Stimulated activated CD8-positive, alpha-beta memory T cell treated with anti-CD3 and anti-CD28 coated beads, Interleukin-12 subunit alpha, Interleukin-12 subunit beta, amount 100 ng/mL, for 24 hours (primary cell): Measurements from ENCODE around the gene SMIM20.
"Not testable (repeated sequence)": the region's sequence is repeated elsewhere in the genome, so short reads cannot be mapped to it uniquely, and the experiment has no call there.

Experiments used
- DNase-seq: peaks from one replicate; pipeline ENCODE4 v3.0.0-alpha.2; 2020; ENCODE audit errors: extremely low read depth

Gene SMIM20

DNA sequence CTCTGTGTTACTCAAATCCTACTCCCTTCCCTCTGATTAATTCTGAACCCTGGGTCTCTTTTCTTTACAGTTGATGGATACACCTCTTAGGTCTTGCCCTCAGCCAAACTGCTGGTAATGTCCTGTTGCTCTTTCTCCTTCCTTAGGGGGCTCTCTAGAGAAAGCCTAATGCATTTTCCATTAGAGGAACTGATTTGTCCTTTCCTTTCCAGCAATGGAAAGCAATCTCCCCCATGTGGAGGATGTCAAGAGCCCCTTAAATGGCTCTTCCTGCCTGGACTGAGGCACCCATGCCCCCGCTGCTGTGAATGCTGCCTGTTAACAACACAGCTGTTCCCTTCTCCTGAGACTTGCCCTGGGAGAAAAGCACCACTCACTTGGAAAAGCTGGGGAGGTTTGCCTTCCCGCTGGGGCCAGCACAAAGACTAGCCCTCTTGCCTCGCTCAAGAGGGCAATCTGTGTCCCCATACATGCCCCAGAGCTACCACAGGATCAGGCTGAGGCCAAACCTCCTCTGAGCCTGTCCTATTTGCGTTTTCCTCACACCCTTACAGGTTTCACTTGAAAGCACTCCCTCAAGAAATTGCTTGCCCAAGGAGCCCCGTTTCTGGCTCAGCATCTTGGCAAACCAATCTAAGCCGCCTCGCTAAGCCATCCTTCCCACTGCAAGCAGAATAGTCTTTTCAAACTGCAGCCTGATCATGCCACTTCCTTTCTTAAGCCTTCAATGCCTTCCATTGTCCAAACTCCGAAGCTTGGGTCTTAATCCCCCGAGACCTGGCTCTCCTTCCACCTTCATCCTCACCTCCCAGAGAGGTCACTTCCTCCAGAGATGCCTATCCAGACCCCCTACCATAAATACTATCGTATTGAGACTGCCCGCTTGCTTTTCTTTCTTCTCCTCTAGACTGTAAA is 23.2 kb upstream of the SMIM20 start:
- DNase-seq, result no peak

DNA sequence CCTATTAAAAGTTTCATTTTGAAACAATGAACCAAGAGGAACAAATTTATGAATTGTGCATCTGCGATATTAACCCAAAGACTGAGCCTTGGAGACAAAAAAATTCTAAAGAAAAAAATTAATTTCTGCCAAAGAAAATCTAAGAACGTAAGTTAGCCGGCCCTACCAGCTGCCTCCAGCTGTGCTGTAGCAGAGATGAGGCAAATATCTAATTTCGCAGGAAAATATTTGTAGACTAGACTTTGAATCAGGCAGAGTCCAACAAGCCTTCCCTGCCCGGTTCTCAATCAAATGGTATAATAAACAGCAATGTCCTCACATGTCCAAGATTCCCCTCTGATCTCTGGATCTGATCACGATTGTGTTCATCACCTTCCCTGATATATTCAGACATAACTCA is 21.2 kb upstream of the SMIM20 start:
- no peak for DNase-seq

DNA sequence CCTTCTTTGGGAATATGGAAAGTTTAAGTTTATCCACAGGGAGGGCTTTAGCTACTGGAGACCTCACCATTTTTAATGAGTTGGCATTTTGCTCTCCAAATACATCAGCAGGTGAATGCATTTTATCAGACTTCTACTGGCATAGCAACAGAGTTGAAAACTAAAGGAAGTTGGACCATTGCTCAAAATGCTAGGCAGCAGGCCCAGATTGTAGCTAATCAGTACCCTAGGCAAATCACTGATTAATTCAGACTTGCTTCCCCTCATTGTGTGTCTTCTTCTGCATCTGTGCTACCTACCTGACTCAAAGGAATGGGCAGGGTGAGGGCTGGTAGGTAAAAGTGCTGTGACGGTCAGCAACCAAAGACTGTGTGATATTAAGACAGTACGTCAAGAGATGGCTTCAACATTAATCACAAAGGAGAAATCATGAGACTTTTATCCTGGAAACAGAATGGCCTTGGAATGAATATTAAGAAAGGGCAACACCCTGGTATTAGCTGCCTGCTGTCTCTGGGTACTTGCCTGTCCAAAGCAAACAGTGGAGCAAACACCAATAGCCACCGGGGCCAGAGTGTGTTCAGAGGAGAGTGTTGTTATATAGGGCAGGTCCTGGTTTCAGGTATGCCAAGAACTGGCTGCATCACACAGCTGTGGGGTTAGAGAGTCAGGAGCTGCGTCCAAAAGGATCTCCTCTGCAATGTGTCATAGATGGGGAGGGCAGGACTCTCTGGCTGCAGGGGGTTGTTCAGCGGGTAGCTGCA is 17.1 kb upstream of the SMIM20 start:
- no peak for DNase-seq

DNA sequence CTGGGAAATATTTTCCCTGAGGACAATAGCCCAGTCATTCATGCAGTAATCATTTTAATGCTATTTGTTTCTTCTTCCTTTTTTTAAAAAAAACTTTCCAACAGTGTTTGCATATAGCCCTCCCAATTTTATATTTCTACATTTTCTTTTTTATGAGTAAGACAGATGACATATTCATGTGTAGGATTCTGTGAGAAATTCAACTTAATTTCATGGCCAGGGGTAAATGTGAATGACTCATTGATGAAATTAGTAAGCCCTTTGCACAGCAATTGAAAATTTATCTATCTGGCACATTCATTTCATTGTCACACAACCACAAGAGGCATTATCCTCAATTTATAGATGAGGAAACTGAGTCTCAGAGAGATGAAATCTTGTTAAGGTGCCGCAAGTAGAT is 13.7 kb upstream of the SMIM20 start:
- no peak for DNase-seq

DNA sequence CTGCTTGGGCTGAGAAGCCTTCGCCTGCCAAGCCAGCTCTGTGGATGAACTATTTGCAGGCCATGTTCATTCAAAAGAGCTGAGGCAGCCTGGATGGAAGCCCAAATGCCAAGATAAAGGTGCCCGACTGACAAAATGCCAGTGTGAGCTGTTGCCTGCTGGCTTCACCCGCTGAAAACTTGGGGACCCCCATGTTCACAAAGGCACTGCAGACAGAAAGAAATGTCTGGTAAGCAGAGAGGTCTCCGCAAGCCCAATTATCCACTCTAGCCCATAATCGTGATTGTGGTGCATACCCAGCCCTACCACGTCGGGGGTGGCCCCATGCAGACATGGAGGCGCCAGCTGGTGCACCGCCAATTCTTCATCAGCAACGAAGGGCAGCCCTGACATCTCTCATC is 13.0 kb upstream of the SMIM20 start:
- no peak for DNase-seq

DNA sequence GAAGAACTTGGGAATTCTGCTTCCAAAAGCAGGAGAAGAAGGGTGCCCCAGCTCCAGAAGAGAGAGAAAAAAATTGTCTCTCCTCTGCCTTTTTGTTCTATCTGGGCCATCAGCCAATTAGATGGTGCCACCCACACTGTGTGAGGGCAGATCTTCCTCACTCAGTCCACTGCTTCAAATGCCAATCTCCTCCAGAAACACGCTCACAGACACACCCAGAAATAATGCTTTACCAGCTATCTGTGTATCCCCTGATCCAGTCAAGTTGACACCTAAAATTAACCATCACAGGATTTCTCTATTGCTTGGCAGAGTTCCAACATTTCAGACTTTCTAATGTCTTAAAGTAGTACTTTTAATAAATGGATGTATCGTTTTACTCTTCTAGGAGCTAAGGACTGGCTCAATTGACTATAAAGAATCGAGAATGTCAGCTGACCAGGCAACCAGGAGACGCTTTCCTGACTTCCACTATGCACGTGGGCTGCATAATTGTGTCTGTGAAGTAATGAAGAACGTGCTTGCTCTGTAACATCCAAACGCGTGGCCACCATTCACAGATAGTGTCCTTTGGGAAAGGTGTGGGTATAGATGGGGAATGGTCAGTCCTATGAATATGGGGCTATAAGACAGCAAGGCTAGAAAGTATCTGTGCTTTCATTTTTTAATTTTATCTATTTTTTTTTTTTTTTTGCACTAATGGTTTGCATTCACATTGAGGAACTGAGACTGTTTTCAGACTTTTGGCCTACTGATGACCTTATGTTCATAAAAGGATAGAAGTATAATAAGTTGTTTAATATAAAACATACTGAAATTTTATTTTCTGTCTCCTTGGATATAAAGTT is 9.9 kb upstream of the SMIM20 start:
- DNase-seq, result no peak

DNA sequence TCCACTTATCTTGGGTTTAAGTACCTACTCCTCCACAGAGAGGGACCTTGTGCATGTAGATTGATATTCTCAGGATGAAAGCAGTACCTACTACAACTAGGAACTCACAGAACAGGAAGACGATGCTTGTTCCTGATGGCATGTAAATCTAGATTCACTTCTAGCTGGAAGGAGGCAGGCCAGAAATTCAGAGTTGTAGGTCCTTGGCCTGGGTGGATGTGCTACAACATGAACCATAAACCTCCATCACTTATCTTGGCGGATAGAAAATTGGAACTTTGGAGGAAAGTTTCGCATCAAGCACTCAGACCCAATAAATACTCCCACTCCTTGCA is 9.3 kb upstream of the SMIM20 start:
- no peak for DNase-seq

DNA sequence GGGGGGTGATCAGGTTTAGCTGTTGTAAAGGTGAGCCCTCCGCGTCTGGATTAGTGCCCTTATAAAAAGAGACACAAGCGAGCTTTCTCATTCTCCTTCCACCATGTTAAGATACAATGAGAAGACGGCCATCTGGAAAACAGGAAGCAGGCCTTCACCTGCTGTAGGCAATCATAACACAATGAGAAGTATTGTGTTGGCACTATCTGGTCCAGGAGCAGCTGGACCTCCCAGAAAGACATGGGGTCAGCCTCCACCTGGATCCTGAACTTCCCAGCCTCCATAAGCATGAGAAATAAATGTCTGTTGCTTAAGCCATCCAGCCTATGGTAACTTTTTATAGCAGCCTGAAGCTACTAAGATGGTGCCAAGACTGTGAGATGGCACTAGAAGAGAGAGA is 8.6 kb upstream of the SMIM20 start:
- no peak for DNase-seq

DNA sequence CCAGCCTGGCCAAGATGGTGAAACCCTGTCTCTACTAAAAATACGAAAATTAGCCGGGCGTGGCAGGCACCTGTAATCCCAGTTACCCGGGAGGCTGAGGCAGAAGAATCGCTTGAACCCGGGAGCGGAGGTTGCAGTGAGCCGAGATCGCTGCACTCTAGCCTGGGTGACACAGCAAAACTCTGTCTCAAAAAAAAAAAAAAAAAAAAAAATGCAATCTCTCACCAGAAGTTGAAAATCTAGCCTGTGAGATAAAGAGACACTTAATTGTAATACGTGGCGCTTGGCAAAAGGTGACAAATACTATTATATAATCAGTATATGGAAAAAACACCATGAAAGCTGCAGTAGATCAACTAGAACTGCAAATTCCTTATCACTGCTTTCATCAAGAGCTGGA is 7.9 kb upstream of the SMIM20 start:
- DNase-seq, result not testable (repeated sequence)

DNA sequence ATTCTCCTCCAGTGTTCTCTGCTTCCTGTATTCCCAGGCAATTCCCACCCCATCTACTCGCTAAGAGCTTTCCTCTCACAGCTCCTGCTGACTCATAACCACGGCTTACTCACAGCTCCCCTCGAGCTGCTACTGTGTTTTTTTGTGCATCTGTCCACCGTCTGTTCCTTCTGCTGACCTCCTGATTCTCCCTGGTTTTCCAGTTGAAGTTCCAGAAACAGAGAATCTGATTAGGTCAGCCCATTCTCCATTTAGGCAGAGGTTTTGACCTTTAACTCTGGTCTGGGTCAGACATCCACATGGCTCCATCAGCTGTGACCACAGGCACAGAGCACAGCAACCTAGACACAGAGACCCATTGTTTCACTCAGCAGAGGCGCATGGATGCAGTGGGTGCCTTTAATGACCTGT is 5.5 kb upstream of the SMIM20 start:
- DNase-seq, result no peak

DNA sequence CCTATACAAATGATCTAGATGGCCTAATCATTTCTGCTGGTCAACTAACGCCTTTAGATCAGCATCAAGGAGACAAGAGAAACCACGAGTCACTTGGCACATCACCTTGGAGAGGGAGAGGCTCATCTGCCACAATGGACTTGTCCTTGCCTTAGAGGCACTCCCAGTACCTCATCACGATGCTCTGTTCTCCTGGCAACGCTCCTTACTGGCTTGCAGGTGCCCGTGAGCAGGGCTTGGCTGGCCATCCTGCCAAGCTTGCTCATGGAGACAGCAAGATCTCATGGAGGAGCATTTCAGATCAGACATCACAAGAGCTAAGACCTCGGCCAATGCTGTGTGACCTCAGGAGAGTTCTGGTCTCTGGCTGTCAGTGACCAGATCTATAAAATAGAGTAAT is 2.7 kb upstream of the SMIM20 start:
- no peak for DNase-seq

DNA sequence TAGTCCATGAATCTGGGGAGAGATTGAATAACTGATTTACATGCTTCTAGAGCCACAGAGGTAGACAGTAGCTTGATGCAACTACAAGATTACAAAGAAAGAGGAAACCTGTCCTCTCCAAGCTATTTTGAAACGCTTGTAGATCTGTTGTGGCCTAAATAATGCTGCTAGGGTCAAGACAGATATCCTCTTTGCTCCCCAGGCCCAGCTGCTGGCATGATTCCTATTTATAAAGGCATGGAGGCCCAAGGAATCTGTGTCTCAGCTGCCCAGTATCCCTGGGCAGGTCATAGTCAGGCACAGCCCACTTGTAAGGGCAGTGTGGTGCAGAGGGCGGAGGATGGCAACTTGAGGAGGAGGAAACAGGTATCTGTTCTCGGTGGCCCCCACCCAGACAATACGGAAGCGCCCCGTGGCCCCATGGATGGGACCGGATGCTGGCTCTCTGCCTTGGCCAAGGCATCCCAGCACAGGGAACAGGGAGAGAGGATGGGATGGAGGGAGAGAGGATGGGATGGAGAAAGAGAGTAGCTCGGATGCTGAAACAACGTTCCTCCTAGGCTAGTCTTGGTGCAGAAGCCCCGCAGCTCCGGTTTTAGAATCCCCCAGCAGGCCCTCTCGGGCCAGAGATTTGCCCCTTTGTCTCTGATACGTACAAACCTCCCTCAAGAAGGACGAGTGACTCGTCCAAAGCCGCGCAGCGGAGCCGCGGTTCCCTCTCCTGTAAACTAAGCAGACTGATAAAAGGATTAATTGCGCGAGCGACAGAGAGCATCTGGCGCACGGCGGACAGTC is 767 bp upstream of the SMIM20 start:
- DNase-seq, result no peak

DNA sequence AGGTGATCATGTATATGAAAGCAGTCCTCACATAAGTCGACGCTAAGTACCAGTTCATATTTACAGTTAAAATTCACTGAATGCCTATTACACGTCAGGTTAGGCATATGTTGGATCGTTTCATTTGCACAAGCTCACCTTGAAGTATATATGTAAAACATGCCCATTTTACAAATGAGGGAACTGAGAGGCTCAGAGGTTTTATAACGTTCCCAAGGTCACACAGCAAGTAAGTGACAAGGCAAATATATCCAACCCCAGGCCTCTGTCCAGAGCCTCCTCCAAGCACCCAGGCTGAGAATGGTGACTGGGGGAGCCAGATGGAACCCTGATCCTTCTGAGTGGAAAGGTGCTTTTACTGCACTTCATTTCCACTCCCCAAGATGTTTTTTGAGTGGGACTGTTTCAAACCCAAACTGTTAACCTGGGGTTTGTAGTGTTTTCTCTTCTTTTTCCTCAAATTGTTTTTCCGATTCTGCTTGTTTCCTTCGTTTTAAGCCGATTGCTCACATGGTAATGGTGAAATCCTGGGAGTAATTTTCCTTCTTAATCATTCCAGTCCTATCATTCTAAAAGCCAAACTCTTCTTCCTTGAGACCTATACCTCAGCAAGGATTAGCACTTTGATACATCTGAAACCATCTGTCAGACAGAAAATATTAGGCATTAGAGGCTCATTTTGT is 791 bp downstream of the SMIM20 start:
- no peak for DNase-seq

DNA sequence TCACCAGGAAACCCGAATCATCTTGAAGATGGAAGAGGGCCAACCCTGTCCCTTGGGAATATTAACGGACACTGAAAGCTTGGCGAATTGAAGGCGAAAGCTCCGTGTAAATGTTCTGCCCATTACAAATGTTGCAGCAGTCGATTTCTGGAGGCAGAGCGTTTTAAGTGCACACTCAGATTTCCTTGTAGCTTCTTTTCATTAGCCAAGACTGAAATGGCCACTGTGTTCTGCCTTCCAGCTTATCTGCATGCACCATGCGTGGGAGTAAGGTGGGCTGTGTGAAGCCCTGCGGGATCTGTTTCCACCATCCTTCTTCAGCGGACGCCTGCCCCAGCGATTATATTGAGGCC is 1.3 kb downstream of the SMIM20 start:
- DNase-seq, result no peak

DNA sequence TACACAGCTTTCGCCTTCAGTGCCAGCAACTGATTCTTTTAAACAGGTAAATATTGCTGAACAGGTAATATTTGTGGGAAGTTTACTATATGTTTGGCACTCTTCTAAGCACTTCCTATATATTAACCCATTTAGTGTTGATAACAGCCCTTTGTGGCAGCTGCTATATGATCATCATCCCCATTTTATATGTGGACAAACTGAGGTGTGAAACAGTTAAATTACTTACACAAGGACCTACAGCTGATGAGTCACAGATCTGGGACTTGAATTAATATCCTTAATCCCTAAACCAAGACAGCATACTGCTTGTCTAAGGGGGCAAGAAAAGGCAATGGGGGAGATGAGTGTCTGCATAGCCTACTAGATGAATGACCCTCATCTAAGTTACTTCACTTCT is 2.9 kb downstream of the SMIM20 start:
- no peak for DNase-seq

DNA sequence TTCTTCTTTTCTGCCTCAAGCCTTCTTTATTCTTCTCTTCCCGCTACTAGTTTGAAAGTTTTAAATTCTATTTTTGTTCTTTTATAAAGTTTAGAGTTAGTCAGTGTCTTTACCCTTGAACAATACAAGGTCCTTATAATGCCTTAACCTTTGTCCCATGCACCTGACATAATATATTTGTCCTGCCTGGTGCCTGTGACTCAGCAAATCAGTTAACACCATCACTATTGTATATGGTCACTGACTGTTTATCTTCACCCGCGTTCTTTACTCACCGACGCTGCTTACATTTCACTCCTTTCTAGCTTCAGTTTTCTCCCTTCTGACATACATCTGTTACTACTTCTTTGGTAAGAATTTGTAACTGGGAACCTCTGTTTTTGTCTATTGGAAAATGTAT is 5.7 kb downstream of the SMIM20 start:
- DNase-seq, result no peak

DNA sequence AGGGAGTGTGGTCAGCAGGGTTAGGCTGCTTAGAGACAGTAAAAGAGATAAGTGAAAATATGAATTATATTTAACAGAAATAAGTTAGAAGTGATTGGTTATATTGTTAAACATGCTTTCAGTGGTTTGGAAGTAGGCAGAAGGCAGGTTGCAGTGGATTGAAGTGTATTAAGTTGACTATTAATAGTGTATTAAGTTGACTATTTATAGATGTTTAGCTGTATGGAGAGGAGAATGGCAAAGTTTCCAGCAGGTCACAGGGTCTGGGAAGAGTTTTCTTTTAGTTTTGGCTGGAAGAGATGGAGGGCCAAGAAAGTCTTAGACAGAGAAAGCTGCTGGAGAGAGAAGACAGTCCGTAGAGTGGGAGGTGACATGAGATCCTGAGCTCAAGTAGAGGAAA is 7.9 kb downstream of the SMIM20 start:
- DNase-seq, result no peak

DNA sequence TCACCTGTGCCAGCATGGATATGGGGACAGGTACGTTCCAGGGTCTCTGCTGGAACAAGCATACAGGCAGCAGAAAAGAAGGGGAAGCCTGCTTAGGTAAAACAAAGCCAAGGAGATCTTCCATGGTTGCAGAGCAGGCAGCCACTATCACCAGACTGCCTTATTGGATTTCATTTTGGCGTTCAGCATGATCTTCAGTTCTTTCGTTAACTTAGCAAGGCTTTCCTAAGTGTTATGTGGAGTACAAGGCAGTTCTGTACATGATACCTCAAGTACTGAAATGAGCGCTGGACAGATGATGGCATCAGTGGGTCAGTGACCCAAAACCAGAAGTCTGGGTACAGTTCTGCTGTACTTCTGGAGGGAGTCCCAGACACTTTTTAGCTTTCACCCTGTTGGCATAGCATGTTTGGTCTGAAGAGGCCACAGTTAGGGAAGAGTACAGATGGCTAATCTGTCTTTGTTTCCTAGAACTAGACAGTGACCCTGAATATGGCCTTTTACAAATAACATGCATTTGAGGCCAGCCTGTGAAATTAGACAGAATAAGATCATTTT is 8.9 kb downstream of the SMIM20 start:
- DNase-seq, result no peak

DNA sequence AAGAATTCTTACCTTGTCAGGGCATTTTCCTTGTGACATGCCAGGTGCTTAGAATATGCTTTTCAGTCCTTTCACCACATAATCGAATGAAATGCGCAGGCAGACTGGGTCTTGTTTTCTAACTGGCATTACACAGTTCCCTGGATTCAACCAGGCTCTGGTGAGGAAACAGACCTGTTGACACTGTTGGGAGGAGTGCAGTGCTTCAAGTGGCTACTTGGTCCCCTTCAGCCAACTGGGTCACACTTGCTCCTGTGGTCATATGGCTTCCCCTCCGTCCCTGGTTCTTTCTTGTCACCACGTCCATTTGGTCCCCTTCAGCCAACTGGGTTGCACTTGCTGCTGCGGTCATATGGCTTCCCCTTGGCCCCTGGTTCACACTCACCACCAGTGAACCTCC is 9.7 kb downstream of the SMIM20 start:
- DNase-seq, result no peak

DNA sequence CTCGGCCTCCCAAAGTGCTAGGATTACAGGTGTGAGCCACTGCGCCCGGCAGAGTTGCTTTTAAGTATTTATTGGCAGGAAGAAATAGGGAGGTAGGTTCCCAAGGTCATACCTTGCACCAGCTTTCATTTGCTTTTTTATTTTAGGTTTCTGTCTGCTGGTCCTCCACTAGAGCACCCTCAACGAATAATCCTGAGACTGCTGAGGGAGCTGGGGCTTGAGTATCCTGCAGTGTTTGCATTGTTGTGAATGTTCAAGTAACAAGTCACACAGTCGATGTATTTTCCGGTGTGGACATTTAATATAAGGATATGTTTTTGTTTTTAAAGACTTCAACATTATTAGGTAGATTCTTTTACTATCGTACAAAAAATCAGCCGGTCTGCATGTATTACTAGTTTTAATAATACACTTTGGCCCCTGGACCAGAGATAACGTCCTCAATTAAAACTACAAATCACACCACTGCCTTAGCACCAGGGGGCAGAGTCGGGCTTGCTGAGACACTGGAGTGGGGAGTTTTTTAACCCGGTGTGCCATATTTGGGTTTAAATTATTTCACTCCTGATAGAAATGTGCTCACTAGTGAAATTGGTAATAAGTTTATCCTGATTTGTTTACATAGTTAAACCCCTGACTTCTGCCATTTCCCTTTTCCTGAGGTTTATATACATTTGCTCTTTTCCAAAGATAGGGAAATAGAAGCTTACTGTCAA is 11.6 kb downstream of the SMIM20 start:
- DNase-seq, result no peak
